Effector memory CD8-positive, alpha-beta T cell (primary cell): ENCODE results near the gene KCNQ1.
A peak's percentile ranks its signal among the peaks of the same experiment; 100 is the strongest.

Experiments used
- ATAC-seq: fragments of 150-1000 bp; cut with Tn5 transposase; replicated peaks from 2 replicates; pipeline ENCODE4 v1.10.0; 2021; ENCODE audit warnings: mild to moderate bottlenecking, moderate library complexity
- DNase-seq, 3 experiments: peaks; one replicate each; pipeline ENCODE4 v3.0.0; 2021
- H3K27ac Mint-ChIP-seq, 2 donors: one replicate each; pipeline ENCODE4 v1.8.0; 2022; ENCODE audit warnings: mild to moderate bottlenecking in 2 of 2, mixed read lengths in 2 of 2, moderate library complexity in 2 of 2
- H3K27me3 Mint-ChIP-seq, 2 donors: one replicate each; pipeline ENCODE4 v1.8.0; 2022; ENCODE audit warnings: mixed read lengths in 2 of 2
- H3K36me3 Mint-ChIP-seq: one replicate; pipeline ENCODE4 v1.8.0; 2022; ENCODE audit warnings: mild to moderate bottlenecking, moderate library complexity, mixed read lengths; ENCODE audit not compliant: insufficient read depth
- H3K4me1 Mint-ChIP-seq, 2 donors: one replicate each; pipeline ENCODE4 v1.8.0; 2022; ENCODE audit warnings: low read depth in 2 of 2, mixed read lengths in 2 of 2
- H3K4me3 Mint-ChIP-seq, 2 donors: one replicate each; pipeline ENCODE4 v1.8.0; 2022; ENCODE audit warnings: mild to moderate bottlenecking in 2 of 2, mixed read lengths in 2 of 2, moderate library complexity in 2 of 2
- H3K9me3 Mint-ChIP-seq, 2 donors: one replicate each; pipeline ENCODE4 v1.8.0; 2022; ENCODE audit warnings: mixed read lengths in 2 of 2

Gene KCNQ1

GRCh38 chr11:2447253-2447950 is 2.6 kb downstream of the KCNQ1 start:
- no peak for DNase-seq
- Mint-ChIP-seq H3K9me3 (no peaks in the 10 kb centered on the region), H3K4me3 (peak overlapping the region; percentile 56 to 91), H3K27ac (peak overlapping the region in 1 of 2 donors; percentile 32), H3K27me3 (peaks cover 5 to 29% of the 10 kb centered on the region in 2 donors), H3K4me1 (peaks cover 21 to 27% of the 10 kb centered on the region in 2 donors), H3K36me3 (peaks cover 3% of the 10 kb centered on the region)
- no peak for ATAC-seq

GRCh38 chr11:2447951-2448650 is 3.3 kb downstream of the KCNQ1 start:
- peak overlapping the region; percentile 56 to 91 for H3K4me3 Mint-ChIP-seq
- H3K9me3 Mint-ChIP-seq, result no peaks in the 10 kb centered on the region
- ATAC-seq (no peak), DNase-seq (no peak)
- H3K36me3 Mint-ChIP-seq, result peaks cover 3% of the 10 kb centered on the region
- peaks cover 14 to 23% of the 10 kb centered on the region in 2 donors for H3K4me1 Mint-ChIP-seq
- H3K27me3 Mint-ChIP-seq, result peaks cover 5 to 29% of the 10 kb centered on the region in 2 donors
- H3K27ac Mint-ChIP-seq, result no peak overlapping the region

- H3K9me3 Mint-ChIP-seq, result no peaks in the 10 kb centered on the region
- H3K36me3 Mint-ChIP-seq, result peaks cover 7% of the 10 kb centered on the region
- peaks cover 9 to 19% of the 10 kb centered on the region in 2 donors for H3K4me1 Mint-ChIP-seq
- no peak overlapping the region for H3K4me3 Mint-ChIP-seq
- H3K27ac Mint-ChIP-seq, result no peak overlapping the region
- ATAC-seq, result no peak
- no peak for DNase-seq
- peaks cover 5 to 29% of the 10 kb centered on the region in 2 donors for H3K27me3 Mint-ChIP-seq
Observed at GRCh38 chr11:2448661-2449547, 4.1 kb downstream of the KCNQ1 start.

- Mint-ChIP-seq H3K27me3 (peaks cover 5 to 29% of the 10 kb centered on the region in 2 donors), H3K4me3 (no peak overlapping the region), H3K9me3 (no peaks in the 10 kb centered on the region), H3K4me1 (peaks cover 9 to 19% of the 10 kb centered on the region in 2 donors), H3K36me3 (peaks cover 7% of the 10 kb centered on the region), H3K27ac (no peak overlapping the region)
- DNase-seq (no peak), ATAC-seq (no peak)
Observed at GRCh38 chr11:2449548-2450320, 4.9 kb downstream of the KCNQ1 start.

GRCh38 chr11:2450321-2451041 is 5.7 kb downstream of the KCNQ1 start:
- ATAC-seq, result no peak
- peaks cover 5 to 26% of the 10 kb centered on the region in 2 donors for H3K27me3 Mint-ChIP-seq
- no peak overlapping the region for H3K27ac Mint-ChIP-seq
- DNase-seq, result no peak
- peaks cover 4% of the 10 kb centered on the region for H3K36me3 Mint-ChIP-seq
- H3K4me1 Mint-ChIP-seq, result peaks cover 6 to 15% of the 10 kb centered on the region in 2 donors
- no peaks in the 10 kb centered on the region for H3K9me3 Mint-ChIP-seq
- H3K4me3 Mint-ChIP-seq, result no peak overlapping the region

GRCh38 chr11:2451336-2451735 is 6.5 kb downstream of the KCNQ1 start:
- Mint-ChIP-seq H3K4me3 (no peak overlapping the region), H3K9me3 (no peaks in the 10 kb centered on the region), H3K36me3 (peaks cover 4% of the 10 kb centered on the region), H3K27me3 (peaks cover 5 to 18% of the 10 kb centered on the region in 2 donors), H3K27ac (no peak overlapping the region), H3K4me1 (peaks cover 5 to 8% of the 10 kb centered on the region in 2 donors)
- DNase-seq (no peak), ATAC-seq (no peak)

GRCh38 chr11:2451916-2452315 is 7.1 kb downstream of the KCNQ1 start:
- Mint-ChIP-seq H3K27ac (no peak overlapping the region), H3K4me1 (peaks cover 3 to 7% of the 10 kb centered on the region in 2 donors), H3K36me3 (peaks cover 4% of the 10 kb centered on the region), H3K4me3 (no peak overlapping the region), H3K9me3 (no peaks in the 10 kb centered on the region), H3K27me3 (peaks cover 5 to 17% of the 10 kb centered on the region in 2 donors)
- no peak for ATAC-seq
- no peak for DNase-seq

GRCh38 chr11:2452321-2453012 is 7.7 kb downstream of the KCNQ1 start:
- no peak for ATAC-seq
- no peak overlapping the region for H3K27ac Mint-ChIP-seq
- H3K27me3 Mint-ChIP-seq, result peaks cover 5 to 11% of the 10 kb centered on the region in 2 donors
- peaks cover 4% of the 10 kb centered on the region for H3K36me3 Mint-ChIP-seq
- no peak for DNase-seq
- H3K9me3 Mint-ChIP-seq, result no peaks in the 10 kb centered on the region
- no peak overlapping the region for H3K4me3 Mint-ChIP-seq
- H3K4me1 Mint-ChIP-seq, result peaks cover 0 to 1% of the 10 kb centered on the region in 2 donors

GRCh38 chr11:2453436-2453835 is 8.6 kb downstream of the KCNQ1 start:
- no peak for DNase-seq
- Mint-ChIP-seq H3K4me3 (no peak overlapping the region), H3K4me1 (no peaks in the 10 kb centered on the region), H3K27ac (no peak overlapping the region), H3K9me3 (no peaks in the 10 kb centered on the region), H3K27me3 (peaks cover 5 to 6% of the 10 kb centered on the region in 2 donors), H3K36me3 (peaks cover 4% of the 10 kb centered on the region)
- no peak for ATAC-seq

- Mint-ChIP-seq H3K27ac (no peak overlapping the region), H3K36me3 (peaks cover 3% of the 10 kb centered on the region), H3K9me3 (no peaks in the 10 kb centered on the region), H3K4me1 (peaks cover 3 to 8% of the 10 kb centered on the region in 2 donors), H3K4me3 (no peak overlapping the region), H3K27me3 (no peaks in the 10 kb centered on the region)
- no peak for ATAC-seq
- no peak for DNase-seq
Observed at GRCh38 chr11:2458321-2458720, 13.5 kb downstream of the KCNQ1 start.

- DNase-seq (no peak), ATAC-seq (no peak)
- H3K36me3 Mint-ChIP-seq, result no peaks in the 10 kb centered on the region
- no peak overlapping the region for H3K4me3 Mint-ChIP-seq
- no peaks in the 10 kb centered on the region for H3K27me3 Mint-ChIP-seq
- peaks cover 9 to 14% of the 10 kb centered on the region in 2 donors for H3K4me1 Mint-ChIP-seq
- H3K27ac Mint-ChIP-seq, result peak overlapping the region in 1 of 2 donors; percentile 32
- no peaks in the 10 kb centered on the region for H3K9me3 Mint-ChIP-seq
Observed at GRCh38 chr11:2459016-2459725, 14.4 kb downstream of the KCNQ1 start.
